GM23338 (cell line): ENCODE measurements around the gene TBC1D16. TPM values are rescaled to one million over a fixed set of nuclear protein-coding genes. Genes with fewer than 3 reads are reported as not detected.

Experiments
- ATAC-seq: fragments of 200-7000 bp; cut with Tn5 transposase; 3 replicates; pipeline ENCODE4 v1.9.1; 2020
- DNase-seq: peaks from one replicate; pipeline ENCODE4 v3.0.0-alpha.2; 2015; ENCODE audit warnings: low spot score
- H2AFZ ChIP-seq: fragments of 200-600 bp; sonication (generic); 2 replicates; pipeline ENCODE4 v1.8.0; 2016; ENCODE audit warnings: antibody characterized with exemption, mild to moderate bottlenecking, moderate library complexity
- H3F3A ChIP-seq: fragments of 200-600 bp; sonication (generic); replicated peaks from 2 replicates; pipeline ENCODE4 v1.8.0; 2017; ENCODE audit warnings: antibody characterized with exemption, mixed run types, low read depth
- H3K27ac ChIP-seq: fragments of 200-600 bp; sonication (generic); 2 replicates; pipeline ENCODE4 v1.6.1; 2016; ENCODE audit warnings: low read depth
- H3K27me3 ChIP-seq: fragments of 200-600 bp; sonication (generic); 2 replicates; pipeline ENCODE4 v1.8.0; 2016; ENCODE audit warnings: mild to moderate bottlenecking, mixed run types, moderate library complexity; ENCODE audit not compliant: insufficient read depth
- H3K36me3 ChIP-seq: fragments of 200-600 bp; sonication (generic); 2 replicates; pipeline ENCODE4 v1.8.0; 2016; ENCODE audit warnings: mild to moderate bottlenecking; ENCODE audit not compliant: insufficient read depth
- H3K4me1 ChIP-seq: fragments of 200-600 bp; sonication (generic); 2 replicates; pipeline ENCODE4 v1.8.0; 2016; ENCODE audit warnings: mild to moderate bottlenecking, moderate library complexity; ENCODE audit not compliant: insufficient read depth
- H3K4me2 ChIP-seq: fragments of 200-600 bp; sonication (generic); 2 replicates; pipeline ENCODE4 v1.7.1; 2017; ENCODE audit warnings: mixed run types
- H3K4me3 ChIP-seq: fragments of 200-600 bp; sonication (generic); 2 replicates; pipeline ENCODE4 v1.6.1; 2016; ENCODE audit warnings: mixed run types
- H3K79me2 ChIP-seq: fragments of 200-600 bp; sonication (generic); replicated peaks from 2 replicates; pipeline ENCODE4 v1.8.0; 2017; ENCODE audit warnings: mild to moderate bottlenecking; ENCODE audit not compliant: insufficient read depth
- H3K9me2 ChIP-seq: fragments of 200-600 bp; sonication (generic); 2 replicates; pipeline ENCODE4 v1.8.0; 2017; ENCODE audit not compliant: insufficient read depth
- H4K20me1 ChIP-seq: fragments of 200-600 bp; sonication (generic); replicated peaks from 2 replicates; pipeline ENCODE4 v1.8.0; 2017; ENCODE audit warnings: mild to moderate bottlenecking; ENCODE audit not compliant: insufficient read depth
- H3K27ac Mint-ChIP-seq: 2 replicates; pipeline ENCODE4 v1.8.0; 2020; ENCODE audit warnings: inconsistent platforms, mild to moderate bottlenecking, moderate library complexity, mixed read lengths
- H3K27me3 Mint-ChIP-seq: 3 replicates; pipeline ENCODE4 v1.8.0; 2022; ENCODE audit warnings: low read depth, mild to moderate bottlenecking, moderate library complexity, mixed read lengths, inconsistent platforms; ENCODE audit not compliant: insufficient read depth, poor library complexity
- H3K36me3 Mint-ChIP-seq: 3 replicates; pipeline ENCODE4 v1.8.0; 2021; ENCODE audit warnings: low read depth, mild to moderate bottlenecking, inconsistent platforms, moderate library complexity, mixed read lengths
- H3K4me1 Mint-ChIP-seq: 3 replicates; pipeline ENCODE4 v1.8.0; 2020; ENCODE audit warnings: mild to moderate bottlenecking, inconsistent platforms, mixed read lengths
- H3K4me3 Mint-ChIP-seq: 3 replicates; pipeline ENCODE4 v1.8.0; 2021; ENCODE audit warnings: moderate library complexity, mild to moderate bottlenecking, inconsistent platforms, mixed read lengths
- H3K9me3 Mint-ChIP-seq: 3 replicates; pipeline ENCODE4 v1.8.0; 2020; ENCODE audit warnings: moderate library complexity, mild to moderate bottlenecking, inconsistent platforms, mixed read lengths
- CREB1 ChIP-seq: fragments of 250-450 bp; sonication (Bioruptor Pico); IDR thresholded peaks from 2 replicates; pipeline ENCODE4 v1.5.0; 2020; ENCODE audit warnings: low read depth, mild to moderate bottlenecking, moderate library complexity
- CTCF ChIP-seq, 2 experiments: fragments of 200-600 bp in 1 of 2; sonication (generic) in 1 of 2; conservative IDR thresholded peaks; 2 replicates each; pipeline versions ENCODE4 v1.5.1 to v1.6.1; 2016 to 2017; ENCODE audit warnings: antibody characterized with exemption in 2 of 2, low read depth in 2 of 2, mild to moderate bottlenecking in 2 of 2, moderate library complexity in 1 of 2
- EZH2 ChIP-seq: fragments of 200-600 bp; sonication (generic); IDR thresholded peaks from one replicate; pipeline ENCODE4 v1.8.0; 2017; ENCODE audit warnings: antibody characterized with exemption, mild to moderate bottlenecking, low read depth; ENCODE audit not compliant: unreplicated experiment
- EZH2phosphoT487 ChIP-seq: fragments of 200-600 bp; sonication (generic); IDR thresholded peaks from one replicate; pipeline ENCODE4 v1.8.1; 2018; ENCODE audit warnings: antibody characterized with exemption; ENCODE audit not compliant: unreplicated experiment
- NANOG ChIP-seq: IDR thresholded peaks from 2 replicates; pipeline ENCODE4 v1.6.1; 2016; ENCODE audit warnings: antibody characterized with exemption, borderline replicate concordance
- POLR2AphosphoS5 ChIP-seq: IDR thresholded peaks from 2 replicates; pipeline ENCODE4 v1.6.1; 2016; ENCODE audit warnings: antibody characterized with exemption, low read depth
- REST ChIP-seq: IDR thresholded peaks from one replicate; pipeline ENCODE4 v1.6.1; 2018; ENCODE audit warnings: antibody characterized with exemption; ENCODE audit not compliant: unreplicated experiment
- STAT1 ChIP-seq: IDR thresholded peaks from one replicate; pipeline ENCODE4 v1.6.1; 2016; ENCODE audit warnings: antibody characterized with exemption; ENCODE audit not compliant: unreplicated experiment
- ZNF114 ChIP-seq: fragments of 250-450 bp; sonication (Bioruptor Pico); IDR thresholded peaks from 2 replicates; pipeline ENCODE4 v1.5.0; 2020; ENCODE audit warnings: mild to moderate bottlenecking, moderate library complexity
- ZNF462 ChIP-seq: fragments of 250-450 bp; sonication (Bioruptor Pico); IDR thresholded peaks from 2 replicates; pipeline ENCODE4 v1.5.0; 2020; ENCODE audit warnings: mild to moderate bottlenecking, moderate library complexity
- polyA plus RNA-seq: library from polyadenylated mRNA; unstranded; fragments of >200 nt; fragmentation: Nextera tagmentation; extraction: Ambion mirVana; gene quantifications from 2 replicates; pipeline ENCODE4 v1.2.1, GENCODE V29; 2016
- total RNA-seq: library from RNA; depleted of rRNA; stranded (reverse); fragments of >200 nt; shearing (Covaris generic); gene quantifications from 2 replicates; pipeline ENCODE4 v1.2.3, GENCODE V29; 2014

The TBC1D16 gene
- total and polyA plus RNA-seq, 2 experiments from 2014 or later: 16.7 to 104 TPM

GRCh38 chr17:79944821-79945391 lies 90.8 kb downstream of the TBC1D16 start:
- H3K9me3 Mint-ChIP-seq: no peaks in the 10 kb centered on the region
- no peaks in the 10 kb centered on the region for H3K9me2 ChIP-seq
- no peaks in the 10 kb centered on the region for H3K27me3 ChIP-seq
- H3K4me3 Mint-ChIP-seq: no peak overlapping the region
- H3K27me3 Mint-ChIP-seq: peaks cover 20% of the 10 kb centered on the region
- H3K27ac ChIP-seq: no peak overlapping the region
- ATAC-seq (no peak), DNase-seq (no peak)
- peaks cover 60% of the 10 kb centered on the region for H3K36me3 Mint-ChIP-seq
- H3K79me2 ChIP-seq: peaks cover 11% of the 10 kb centered on the region
- peaks cover 30% of the 10 kb centered on the region for H3K4me1 Mint-ChIP-seq
- no peak for TF ChIP-seq NANOG
- no peak for TF ChIP-seq POLR2AphosphoS5
- no peak for TF ChIP-seq ZNF462
- no peak for TF ChIP-seq REST
- no peak for TF ChIP-seq ZNF114
- no peak for TF ChIP-seq CTCF (conservative IDR thresholded peaks at IDR 0.05; ENCODE audit: low read depth in 2 of 2)
- TF ChIP-seq CREB1 (CRISPR knock-in tag): no peak
- no peak for TF ChIP-seq EZH2phosphoT487
- TF ChIP-seq STAT1: no peak
- no peak for TF ChIP-seq EZH2
- H2AFZ ChIP-seq: no peak overlapping the region
- peaks cover 12% of the 10 kb centered on the region for H3F3A ChIP-seq
- H3K36me3 ChIP-seq: no peaks in the 10 kb centered on the region
- peak overlapping the region; percentile 78; the same call in 1 of the 2 replicates for H3K27ac Mint-ChIP-seq
- no peaks in the 10 kb centered on the region for H4K20me1 ChIP-seq
- H3K4me2 ChIP-seq: no peak overlapping the region
- peaks cover 14% of the 10 kb centered on the region for H3K4me1 ChIP-seq
- no peak overlapping the region for H3K4me3 ChIP-seq
